ENCODE data around the gene FZD10.

The FZD10 gene

DNA sequence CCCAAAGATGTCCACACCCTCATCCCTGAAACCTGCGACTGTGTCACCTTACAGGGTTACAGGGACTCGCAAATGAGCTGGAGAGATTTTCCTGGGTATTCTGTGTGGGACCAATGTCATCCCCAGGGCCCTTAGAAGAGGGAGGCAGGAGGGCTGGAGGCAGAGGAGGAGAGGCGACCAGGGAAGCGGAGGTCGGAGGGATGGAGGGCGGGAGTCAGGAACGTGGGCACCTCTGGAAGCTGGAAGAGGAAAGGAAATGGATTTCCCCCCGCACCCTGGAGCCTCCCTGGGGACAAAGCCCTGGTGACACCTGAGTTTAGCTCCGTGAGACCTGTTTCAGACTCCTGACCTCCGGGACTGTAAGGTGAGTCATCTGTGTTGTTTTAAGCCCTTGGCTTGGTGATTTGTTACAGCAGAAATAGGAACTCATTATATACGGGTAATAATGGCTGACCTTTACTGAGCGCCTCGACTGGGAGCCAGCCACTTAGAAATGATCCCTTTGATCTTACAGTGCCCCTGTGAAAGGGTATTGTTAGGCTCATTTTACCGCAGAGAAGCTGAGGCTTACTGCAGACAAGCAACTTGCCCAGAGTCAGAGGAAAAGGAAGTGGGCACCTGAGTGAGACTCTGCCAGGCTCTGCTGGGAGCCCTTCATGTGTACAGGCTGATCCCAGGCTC lies 29.3 kb upstream of the FZD10 start:
- no peak for DNase-seq

DNA sequence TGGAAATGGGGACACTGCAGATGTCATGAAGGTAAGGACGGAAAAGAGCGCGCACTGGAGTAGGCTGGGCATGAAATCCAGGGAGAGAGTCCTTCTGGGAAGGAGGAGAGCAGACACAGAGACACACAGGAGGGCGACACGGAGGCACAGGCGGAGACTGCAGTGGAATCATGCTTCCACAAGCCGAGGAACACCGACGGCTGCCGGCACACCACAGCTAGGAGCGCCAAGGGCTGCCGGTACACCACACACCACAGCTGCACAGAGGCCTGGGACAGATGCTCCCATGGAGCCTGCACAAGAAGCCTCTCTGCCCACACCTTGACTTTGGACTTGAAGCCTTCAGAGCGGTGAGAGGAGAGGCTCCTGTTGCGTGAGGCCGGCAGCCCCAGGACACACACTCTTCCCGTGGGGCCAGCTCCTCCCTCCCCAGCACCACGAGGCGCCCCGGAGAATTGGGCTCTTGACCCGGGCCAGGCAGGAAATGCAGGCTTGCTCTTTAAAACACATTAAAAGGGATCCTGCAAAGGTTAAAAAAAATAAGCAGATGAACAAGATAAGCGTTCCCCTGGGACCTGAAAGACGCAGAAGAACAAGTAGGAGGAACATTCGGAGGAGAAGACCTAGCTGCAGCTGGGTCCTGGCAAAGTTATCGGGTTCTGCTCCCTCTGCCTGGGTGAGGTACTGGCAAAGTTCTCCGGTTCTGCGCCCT lies 28.3 kb upstream of the FZD10 start:
- DNase-seq: no peak

DNA sequence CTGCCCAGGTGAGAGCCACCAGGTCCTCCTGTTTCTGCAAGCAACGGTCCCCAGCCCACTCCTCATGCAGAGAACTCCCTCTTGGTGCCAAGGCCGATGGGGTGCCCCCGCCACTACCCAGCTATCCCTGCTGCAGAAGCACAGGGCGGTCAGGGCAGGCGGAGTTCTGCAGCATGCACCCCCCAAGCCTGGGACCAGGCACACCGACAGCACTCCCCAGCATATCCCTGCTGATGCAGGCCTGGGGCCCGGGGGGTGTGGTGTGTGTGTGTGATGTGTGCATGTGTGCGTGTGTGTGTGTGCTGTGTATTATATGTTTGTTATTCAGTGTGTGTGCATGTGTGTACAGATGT lies 27.7 kb upstream of the FZD10 start:
- no peak for DNase-seq

DNA sequence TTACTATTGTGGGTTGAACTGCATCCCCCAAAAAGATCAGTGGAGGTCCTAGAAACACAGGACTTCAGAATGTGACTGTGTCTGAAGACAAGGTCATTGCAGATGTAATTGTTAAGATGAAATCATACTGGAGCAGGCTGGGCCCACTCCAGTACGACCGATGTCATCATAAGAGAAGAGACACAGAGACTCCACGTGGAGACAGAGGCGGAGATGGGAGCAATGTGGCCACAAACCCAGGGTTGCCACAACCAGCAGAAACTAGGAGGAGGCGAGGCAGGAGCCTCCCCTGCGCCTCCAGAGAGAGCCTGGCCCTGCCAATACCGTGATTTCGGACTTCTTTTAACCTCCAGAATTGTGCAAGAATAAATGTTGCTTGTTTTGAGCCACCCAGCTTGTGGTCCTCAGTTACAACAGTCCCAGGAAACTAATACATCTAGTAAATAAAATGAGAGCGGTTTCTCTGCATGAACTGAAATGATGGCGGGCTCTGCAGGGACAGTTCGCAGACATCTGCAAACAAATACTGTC lies 25.7 kb upstream of the FZD10 start:
- no peak for DNase-seq

DNA sequence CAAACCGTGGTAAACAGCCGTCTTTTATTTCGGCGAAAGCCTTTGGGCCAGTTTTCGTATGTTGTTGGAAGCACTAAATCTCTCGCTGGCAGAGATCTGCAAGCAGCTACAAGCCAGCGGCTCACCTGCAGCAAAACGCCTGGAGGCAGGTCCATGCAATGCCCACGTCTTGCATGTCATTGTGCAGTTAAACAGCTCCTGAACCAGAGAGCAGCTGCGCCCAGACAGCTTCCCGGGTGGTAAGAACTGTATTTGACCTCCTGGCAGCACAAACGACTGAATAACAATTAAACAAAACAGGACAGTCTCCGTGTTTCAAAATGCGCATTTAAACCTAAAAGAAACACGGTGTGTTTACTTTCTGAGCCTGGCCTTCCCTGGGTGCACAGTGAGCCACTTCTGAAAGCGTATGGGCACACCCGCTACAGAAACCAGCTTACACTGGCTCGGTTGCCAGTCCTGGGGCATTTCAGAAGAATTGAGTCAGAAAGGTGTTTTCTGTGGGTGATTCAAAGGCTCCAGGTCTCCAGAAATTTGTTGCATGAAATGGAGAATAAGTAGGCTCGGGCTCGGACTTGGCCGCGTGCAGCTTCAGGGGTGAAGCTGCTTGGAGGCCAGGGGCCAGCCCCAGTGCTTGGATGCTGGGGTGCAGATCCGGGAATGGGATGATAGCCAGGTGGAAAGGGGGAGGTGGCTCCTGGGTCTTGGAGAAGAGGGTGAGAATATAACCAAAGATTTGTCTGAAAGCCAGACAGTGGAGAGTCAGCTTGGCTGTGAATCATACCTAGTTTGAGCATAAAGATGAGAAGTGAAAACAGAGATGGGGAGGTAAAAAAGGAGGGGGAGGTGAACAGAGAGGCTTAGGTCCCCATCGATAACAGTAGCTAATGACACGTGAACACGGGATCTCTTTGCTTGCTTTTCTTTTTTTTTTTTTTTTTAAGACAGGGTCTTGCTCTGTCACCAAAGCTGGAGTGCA lies 24.9 kb upstream of the FZD10 start:
- no peak for DNase-seq

DNA sequence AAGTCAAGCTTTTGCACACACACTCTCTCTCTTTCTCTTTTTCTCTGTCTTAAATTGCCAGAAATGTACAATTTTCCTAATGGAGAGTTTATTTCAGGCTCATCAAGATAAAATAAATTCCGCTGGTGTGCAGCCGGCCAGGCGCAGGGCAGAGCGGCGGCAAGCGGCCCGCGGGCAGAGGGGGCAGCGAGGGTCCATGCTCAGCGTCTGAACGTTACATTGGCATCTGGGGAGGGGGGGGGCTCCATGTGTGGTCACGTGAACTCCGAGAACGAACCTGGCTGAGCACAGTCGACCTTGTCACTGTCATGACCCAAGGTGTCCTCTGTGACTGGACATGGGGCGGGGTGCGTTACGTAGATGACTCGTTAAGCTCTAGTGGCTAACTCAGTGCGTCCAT lies 23.8 kb upstream of the FZD10 start:
- DNase-seq: no peak

DNA sequence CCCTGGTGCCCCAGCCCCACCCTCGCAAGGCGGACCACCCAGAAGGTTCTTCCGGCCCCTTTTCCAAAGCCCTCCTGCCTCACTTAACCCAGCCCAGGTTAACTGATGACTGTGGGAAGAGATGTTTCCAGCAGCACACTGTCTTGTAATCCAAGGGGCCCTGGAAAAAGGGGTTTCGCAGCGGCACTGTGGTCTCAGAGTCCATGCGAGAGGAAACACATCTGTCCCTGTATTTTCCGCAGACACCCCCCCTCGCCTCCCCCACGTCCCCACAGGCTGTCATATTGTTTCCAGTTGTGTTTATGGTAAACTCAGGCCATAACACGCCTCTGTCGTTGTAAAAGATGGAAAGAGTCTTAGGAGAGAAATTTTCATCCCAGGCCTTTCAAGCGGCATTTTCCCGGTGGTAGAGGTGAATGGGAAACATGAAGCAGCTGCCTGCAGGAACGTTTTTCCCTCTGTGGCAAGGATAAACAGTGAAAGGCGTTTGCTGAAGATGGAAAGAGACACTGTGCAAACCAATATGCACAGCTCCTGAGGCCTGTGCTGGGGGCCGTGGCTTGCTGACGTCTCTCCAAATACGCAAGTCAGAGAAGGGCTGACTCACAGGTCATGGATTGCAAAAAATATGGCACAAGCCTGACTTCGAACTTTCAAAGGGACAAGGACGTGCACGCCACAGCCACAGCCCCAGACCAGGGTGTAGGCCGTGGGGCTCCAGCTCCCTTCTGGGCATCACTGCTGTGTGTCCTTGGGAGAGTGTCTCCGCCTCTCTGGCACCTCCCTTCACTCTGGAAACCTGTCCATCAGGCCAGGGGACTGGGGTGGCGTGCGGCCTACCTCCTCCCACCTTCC lies 22.5 kb upstream of the FZD10 start:
- no peak for DNase-seq

DNA sequence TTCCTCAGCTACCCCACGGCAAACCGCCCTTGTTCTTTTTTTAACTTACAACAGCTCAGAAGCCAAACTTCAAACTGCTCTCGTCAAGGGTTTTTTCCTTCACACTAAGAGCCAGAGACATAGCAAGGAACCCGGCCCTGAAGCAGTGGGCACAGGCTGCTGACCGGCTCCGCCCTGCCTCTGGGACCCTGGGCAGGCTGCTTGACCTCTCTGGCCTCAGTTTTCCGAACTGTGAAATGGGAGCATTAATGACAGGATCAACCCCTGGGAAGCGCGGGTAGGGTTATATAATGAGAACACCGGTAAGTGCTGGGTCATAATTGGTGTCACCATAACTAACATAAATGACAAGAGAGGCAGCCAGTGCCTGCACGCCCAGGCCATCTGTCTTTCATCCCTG lies 21.2 kb upstream of the FZD10 start:
- no peak for DNase-seq

DNA sequence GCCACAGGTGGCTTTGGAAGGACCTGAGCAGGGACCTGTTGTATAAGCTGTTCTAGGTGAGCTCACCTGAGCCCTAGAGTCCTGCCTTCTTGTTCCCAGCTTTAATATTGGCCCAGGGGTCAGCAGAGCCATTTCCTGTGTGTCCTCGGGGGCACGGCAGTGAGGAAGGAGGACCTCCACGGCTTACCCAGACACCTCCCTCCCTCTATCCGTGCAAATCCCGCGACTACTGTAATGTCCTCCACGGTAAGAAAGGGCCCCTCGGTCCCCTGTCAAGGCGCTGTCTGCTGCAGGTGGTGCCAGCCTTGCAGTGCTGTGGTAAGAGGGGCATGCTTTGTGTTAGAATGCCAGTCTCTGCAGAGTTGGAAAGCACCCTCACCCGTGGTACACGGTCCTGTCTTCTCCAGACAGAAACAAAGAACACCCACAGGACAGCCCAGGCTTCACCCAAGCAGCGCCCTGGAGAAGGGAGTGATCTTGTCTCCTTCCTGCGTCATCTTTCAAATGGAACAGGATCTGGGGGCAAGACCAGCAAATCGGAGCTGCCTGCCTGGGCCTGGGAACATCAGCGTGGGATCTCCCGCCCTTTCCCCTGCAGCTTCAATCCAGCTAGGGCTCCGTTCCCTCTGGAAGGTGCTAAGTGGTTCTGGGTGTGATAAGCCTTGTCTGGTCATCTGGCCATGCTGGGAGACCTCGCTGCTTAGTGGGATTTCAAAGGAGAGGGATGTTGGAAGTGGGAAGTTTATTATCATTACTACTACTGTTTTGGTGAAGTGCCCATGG lies 20.2 kb upstream of the FZD10 start:
- DNase-seq: no peak

DNA sequence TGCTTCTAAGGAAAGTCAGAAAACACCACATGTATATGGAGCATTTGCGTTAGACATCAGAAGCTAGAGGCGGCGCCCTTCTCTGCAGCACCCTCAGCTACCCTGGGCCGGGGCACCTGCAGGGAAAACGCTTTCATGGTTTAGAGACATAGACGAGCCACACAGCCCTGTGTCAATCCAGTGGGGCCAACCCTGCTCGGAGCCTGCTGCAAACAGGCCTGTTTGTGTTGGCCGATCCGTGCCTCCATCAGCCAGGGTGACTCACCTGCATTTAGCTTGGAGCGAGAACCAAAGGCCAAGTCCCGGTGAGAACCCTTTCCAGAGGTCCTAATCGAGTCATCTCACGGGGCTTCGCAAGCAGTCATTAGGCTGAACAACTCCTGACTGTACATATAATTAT lies 19.5 kb upstream of the FZD10 start:
- no peak for DNase-seq

DNA sequence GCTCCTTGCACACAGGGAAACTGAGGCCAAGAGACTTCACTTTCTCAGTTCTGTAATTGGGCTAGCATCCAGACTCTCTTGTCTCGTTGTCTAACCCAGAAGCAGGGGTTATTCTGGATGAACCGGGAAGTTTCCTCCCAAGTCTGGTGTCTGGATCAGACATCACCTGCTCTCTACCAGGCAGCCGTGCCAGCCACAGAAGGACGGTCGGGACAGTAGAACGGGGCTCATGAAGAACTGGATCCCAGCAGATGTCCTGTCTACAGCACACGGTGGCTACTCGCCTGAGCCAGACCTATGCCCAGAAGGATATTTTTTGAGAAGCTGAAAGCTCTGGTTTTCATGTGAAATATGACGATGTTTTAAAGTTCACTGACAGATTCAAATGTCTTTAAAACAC lies 19.1 kb upstream of the FZD10 start:
- DNase-seq: no peak

DNA sequence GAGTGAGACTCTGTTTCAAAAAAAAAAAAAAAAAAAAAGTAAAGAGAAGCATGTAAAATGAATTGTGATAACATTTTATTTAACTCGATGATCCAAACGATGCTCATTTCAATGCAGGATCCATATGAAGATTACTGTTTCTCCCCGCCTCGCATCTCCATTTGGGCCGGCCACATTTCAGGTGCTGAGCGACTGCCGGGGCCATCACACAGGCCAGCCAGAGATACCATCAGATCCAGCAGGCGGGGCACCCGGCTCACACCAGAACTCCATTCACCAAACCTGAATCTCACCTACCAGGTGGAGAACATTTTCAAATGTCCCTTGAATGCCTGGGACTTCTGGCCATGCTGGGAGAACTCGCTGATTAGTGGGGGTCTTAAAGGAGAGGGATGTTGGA lies 18.0 kb upstream of the FZD10 start:
- DNase-seq: no peak

DNA sequence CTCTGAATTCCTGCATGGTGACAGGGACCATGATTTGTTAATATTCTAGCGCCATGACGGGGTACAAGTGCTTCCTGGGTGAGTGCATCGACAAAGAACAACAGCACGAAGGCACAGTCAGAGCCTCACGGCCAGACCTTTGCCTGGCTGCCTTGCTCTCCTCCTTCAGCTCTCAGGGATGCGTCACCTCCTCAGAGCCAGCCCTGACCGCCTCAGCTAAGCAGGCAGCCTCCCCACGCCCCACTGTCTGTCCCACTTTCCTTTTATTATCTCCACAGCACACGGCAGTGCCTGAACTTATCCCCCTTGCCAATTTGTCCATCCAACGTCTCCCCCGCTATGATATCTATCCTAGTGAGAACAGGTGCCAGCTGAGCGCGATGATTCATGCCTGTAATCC lies 16.5 kb upstream of the FZD10 start:
- DNase-seq: no peak

DNA sequence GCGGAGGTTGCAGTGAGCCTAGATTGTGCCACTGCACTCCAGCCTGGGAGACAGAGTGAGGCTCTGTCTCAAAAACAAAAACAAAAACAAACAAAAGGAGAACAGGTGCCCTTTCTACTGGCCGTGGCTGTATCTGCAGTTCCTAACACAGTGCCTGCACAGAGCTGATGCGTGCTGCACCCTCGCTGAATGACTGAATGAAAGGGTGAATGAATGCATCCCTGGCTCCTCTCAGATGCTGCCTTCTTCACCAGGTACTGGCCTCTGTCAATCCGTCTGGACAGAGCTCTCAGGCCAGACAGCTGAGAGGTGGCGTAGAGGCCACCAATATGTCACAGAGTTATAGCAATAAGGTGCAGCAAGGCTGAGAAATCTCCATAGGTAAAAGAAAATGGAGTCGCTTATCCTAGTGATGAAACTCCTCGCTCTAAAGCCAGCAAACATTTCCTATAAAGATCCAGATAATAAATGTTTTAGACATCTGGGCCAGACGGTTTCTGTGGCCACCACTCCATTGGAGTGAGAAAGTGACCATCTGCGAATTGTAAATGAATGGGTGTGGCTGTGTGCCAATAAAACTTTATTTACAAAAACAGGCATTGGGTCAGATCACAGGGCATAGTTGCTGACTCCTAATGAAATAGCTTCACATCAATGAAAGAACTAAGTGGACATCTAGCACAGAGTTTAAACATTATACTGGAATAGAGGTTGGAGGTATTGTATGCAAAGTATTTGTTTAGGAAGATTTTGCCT lies 15.9 kb upstream of the FZD10 start:
- no peak for DNase-seq

DNA sequence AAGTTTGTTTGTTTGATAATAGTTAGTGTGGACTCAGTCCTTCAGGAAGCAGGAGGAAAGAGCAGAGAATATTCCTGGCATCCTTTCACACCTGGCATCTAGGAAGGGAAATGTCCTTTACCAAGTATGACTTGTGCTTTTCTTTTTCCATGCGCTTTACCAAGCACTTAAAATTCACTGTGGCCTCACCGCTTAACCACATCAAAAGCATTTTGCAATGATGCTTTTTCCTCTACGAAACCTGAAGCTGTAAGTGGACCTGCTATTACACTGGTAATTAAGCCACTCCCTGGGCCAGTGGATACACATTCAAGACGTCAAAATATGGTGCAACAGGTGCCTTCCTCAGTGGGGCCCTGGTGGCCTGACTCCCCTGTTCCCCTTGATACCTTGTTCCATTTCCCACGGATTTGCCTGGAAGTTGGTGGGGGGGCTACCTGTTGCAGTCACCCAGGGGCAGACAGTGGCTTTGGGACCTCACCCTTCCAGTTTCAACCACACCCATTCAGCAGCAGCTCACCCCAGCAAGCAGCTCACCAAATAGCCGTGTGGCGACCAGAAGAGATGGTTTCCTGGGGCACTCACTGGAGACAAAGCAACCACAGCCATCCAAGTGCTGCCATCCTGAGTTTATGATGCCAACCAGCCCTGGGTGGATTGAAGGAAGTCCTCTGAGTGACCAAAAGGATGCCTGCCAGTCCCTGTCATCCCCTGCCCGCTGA lies 14.2 kb upstream of the FZD10 start:
- no peak for DNase-seq

DNA sequence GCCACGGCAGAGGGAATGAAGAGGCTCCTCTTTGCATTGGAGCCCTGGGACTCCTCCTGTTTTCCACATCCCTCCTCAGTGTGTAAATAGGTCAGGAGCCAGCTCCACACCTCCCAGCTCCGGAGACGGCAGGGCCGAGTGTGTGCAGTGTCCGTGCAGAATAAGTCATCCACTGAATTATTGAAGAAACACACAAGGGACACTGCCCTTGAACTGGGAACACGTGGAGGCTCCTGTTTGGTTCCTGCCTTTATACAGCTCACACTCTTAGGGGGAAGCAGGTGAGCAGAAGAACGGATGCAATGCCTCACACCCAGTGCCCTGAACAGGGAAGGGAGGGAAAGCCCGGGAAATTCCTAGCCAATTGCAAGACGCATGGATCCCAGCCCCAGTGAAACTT lies 10.4 kb upstream of the FZD10 start:
- DNase-seq: no peak

DNA sequence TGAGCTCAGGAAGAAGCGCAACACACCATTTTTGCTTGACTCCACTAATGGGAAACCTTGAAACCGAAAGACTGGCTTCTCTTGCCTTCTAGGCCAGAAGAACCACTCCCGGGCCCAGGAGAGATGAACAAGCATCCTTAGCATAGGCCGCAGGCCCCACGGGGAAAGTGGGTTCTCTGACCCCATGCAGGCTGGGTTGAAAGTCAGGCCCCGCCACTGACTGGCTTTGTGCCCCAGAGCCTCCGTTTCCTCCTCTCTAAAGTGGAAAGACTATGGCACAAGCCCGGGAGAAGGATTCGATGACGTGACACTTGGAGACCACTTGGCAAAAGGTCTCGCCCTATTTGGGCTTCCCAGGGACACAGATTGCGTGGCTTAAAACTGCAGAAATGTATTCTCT lies 9.9 kb upstream of the FZD10 start:
- no peak for DNase-seq

DNA sequence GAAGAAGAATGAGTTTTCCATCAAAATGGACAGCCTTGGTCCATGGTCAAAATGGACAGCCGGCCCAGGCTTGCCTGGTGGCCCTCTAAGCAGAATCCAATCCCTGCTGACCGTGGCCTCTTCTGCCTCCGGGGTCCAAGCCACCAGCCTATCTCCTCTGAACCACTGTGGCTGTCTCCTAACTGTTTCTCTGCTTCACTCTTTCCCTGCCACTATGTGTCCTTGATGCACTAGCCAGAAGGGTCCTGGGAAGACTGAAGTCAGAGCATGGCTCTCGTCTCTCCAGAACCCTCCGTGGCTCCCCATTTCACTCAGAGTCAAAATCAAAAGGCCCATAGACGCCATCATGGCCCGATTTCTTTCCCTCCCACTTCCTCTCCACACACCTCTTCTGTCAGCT lies 8.5 kb upstream of the FZD10 start:
- no peak for DNase-seq

DNA sequence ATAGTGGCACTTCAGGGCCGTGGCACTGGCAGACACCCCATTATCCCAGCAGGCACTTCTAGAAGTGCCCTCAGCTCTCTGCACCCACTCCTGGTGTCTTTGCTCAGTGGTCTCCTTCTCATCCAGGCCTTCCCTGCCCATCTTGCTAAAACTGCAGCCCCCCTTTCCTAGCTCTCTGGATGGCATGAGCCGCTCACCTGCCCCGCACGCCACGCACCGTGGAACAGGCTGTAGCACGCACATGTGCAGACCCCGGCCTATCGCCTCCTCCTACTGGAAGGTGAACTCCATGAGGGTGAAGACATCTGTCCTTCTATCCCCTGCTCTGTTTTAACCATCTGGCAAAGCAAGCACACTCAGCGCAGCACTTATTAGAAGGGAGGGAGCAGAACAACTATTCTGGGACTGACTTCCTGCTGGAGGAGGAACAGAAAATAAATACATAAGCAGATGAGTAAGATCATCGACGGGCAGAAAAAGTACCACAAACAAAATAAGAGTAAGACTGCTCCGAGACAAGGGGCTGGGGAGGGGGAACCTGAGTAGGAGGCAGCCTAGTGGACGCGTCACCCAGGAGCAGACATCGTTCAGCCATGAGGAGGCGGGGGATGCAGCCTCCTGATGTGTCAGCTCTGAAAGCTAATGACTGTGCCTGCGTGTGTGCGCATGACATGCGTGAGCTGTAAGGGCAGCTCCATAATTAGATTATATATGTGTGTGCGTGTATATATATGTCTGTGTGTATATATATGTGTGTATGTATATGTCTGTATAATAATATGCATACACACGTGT lies 7.8 kb upstream of the FZD10 start:
- DNase-seq: no peak
